Mesothelial cell of epicardium (in vitro differentiated cells): ENCODE measurements around the gene MCU. TPM values are rescaled to one million over a fixed set of nuclear protein-coding genes. Genes with fewer than 3 reads are reported as not detected.
"Not testable (repeated sequence)": the region's sequence is repeated elsewhere in the genome, so short reads cannot be mapped to it uniquely, and the experiment has no call there.

ENCODE experiments used
- DNase-seq, 2 experiments: peaks; one replicate each; pipeline ENCODE4 v3.0.0; 2021; ENCODE audit warnings: low spot score in 2 of 2; ENCODE audit not compliant: unreplicated experiment in 2 of 2
- H3K27ac Mint-ChIP-seq: 2 replicates; pipeline ENCODE4 v1.8.0; 2021; ENCODE audit warnings: mixed read lengths
- H3K27me3 Mint-ChIP-seq: 2 replicates; pipeline ENCODE4 v1.8.0; 2021; ENCODE audit warnings: low read depth, mixed read lengths
- H3K36me3 Mint-ChIP-seq: 2 replicates; pipeline ENCODE4 v1.8.0; 2021; ENCODE audit warnings: mixed read lengths
- H3K4me1 Mint-ChIP-seq: 2 replicates; pipeline ENCODE4 v1.8.0; 2021; ENCODE audit warnings: mixed read lengths
- H3K4me3 Mint-ChIP-seq: 2 replicates; pipeline ENCODE4 v1.8.0; 2021; ENCODE audit warnings: mild to moderate bottlenecking, moderate library complexity, mixed read lengths
- H3K9me3 Mint-ChIP-seq: 2 replicates; pipeline ENCODE4 v1.8.0; 2021; ENCODE audit warnings: mixed read lengths
- CTCF ChIP-seq: fragments of 200-600 bp; sonication (generic); IDR thresholded peaks from one replicate; pipeline ENCODE4 v1.5.0; 2021; ENCODE audit warnings: antibody characterized with exemption; ENCODE audit not compliant: unreplicated experiment
- total RNA-seq: library from RNA; stranded (reverse); gene quantifications from 3 replicates; pipeline ENCODE4 v1.2.1, GENCODE V29; 2021

Gene MCU
- total RNA-seq, 1 donor from 2014 or later = 44.6 TPM

GRCh38 chr10:72761498-72761897 is 69.6 kb downstream of the MCU start:
- Mint-ChIP-seq H3K27ac (peak overlapping the region; percentile 92), H3K36me3 (no peaks in the 10 kb centered on the region), H3K9me3 (no peaks in the 10 kb centered on the region), H3K27me3 (no peaks in the 10 kb centered on the region), H3K4me1 (peaks cover 69% of the 10 kb centered on the region), H3K4me3 (no peak overlapping the region)
- DNase-seq = no peak
- TF ChIP-seq CTCF = no peak

- no peaks in the 10 kb centered on the region for H3K27me3 Mint-ChIP-seq
- H3K4me3 Mint-ChIP-seq = no peak overlapping the region
- H3K4me1 Mint-ChIP-seq = peaks cover 65% of the 10 kb centered on the region
These were observed 70.1 kb downstream of the MCU start for GRCh38 chr10:72762042-72762441.

GRCh38 chr10:72763201-72763600 is 71.3 kb downstream of the MCU start:
- no peak for TF ChIP-seq CTCF
- Mint-ChIP-seq H3K27ac (peak overlapping the region; percentile 95), H3K4me1 (peaks cover 53% of the 10 kb centered on the region), H3K27me3 (no peaks in the 10 kb centered on the region), H3K36me3 (peaks cover 4% of the 10 kb centered on the region), H3K4me3 (no peak overlapping the region), H3K9me3 (peaks cover 4% of the 10 kb centered on the region)
- no peak for DNase-seq

More at GRCh38 chr10:72762042-72762441, 70.1 kb downstream of the MCU start:
- Mint-ChIP-seq H3K27ac (peak overlapping the region; percentile 92), H3K9me3 (no peaks in the 10 kb centered on the region), H3K36me3 (no peaks in the 10 kb centered on the region)
- no peak for DNase-seq
- no peak for TF ChIP-seq CTCF

GRCh38 chr10:72764151-72764550 is 72.2 kb downstream of the MCU start:
- H3K4me3 Mint-ChIP-seq = no peak overlapping the region
- peak overlapping the region; percentile 95 for H3K27ac Mint-ChIP-seq

GRCh38 chr10:72765051-72765745 is 73.3 kb downstream of the MCU start:
- TF ChIP-seq CTCF = no peak
- DNase-seq = no peak
- Mint-ChIP-seq H3K4me3 (no peak overlapping the region), H3K9me3 (peaks cover 4% of the 10 kb centered on the region), H3K27me3 (no peaks in the 10 kb centered on the region), H3K4me1 (peaks cover 42% of the 10 kb centered on the region), H3K36me3 (peaks cover 9% of the 10 kb centered on the region), H3K27ac (peak overlapping the region; percentile 95)

More at GRCh38 chr10:72764151-72764550, 72.2 kb downstream of the MCU start:
- peaks cover 4% of the 10 kb centered on the region for H3K36me3 Mint-ChIP-seq
- DNase-seq = no peak
- H3K9me3 Mint-ChIP-seq = peaks cover 4% of the 10 kb centered on the region
- no peaks in the 10 kb centered on the region for H3K27me3 Mint-ChIP-seq
- no peak for TF ChIP-seq CTCF
- peaks cover 45% of the 10 kb centered on the region for H3K4me1 Mint-ChIP-seq

GRCh38 chr10:72771195-72771594 is 79.3 kb downstream of the MCU start:
- not testable (repeated sequence) for H3K27ac Mint-ChIP-seq, H3K4me3 Mint-ChIP-seq, DNase-seq, H3K4me1 Mint-ChIP-seq, H3K27me3 Mint-ChIP-seq
- peaks cover 48% of the 10 kb centered on the region for H3K36me3 Mint-ChIP-seq
- peaks cover 37% of the 10 kb centered on the region for H3K9me3 Mint-ChIP-seq
